NCI-H446 treated with DMSO at 0.1 percent for 48 hours (cell line): ENCODE data around the gene MAF.

Experiments used
- DNase-seq: peaks from one replicate; lab custom pipeline; 2025; lab: John Stamatoyannopoulos, UW

Gene MAF

DNA sequence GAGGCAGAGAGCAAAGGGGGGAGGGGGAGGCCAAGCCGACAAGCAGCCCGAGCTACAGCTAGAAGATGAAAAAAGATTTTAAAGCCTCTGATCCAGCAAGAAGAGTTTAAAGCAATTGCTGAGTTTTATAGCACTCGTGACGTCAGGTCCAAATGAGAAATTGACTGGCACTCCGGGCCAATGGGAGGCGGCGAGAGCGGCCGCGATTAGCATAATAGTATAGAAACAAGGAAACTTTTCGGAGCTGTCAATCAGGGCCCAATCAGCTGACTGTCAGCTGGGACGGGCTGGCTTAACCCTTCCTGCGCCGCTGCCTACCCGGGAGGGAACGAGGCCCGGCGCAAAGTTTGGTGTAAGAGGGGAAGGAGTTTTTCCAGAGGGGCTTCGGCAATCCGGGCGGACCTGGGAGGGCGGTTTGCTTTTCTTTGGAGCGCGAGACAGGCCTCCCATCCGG lies at the start of gene MAF:
TSS of gene MAF (minus strand) at position 100 of the 454 bp plus-strand sequence. CDS start 835 bp downstream, outside the sequence.
- DNase-seq, result no peak

- no peak for DNase-seq
Measured at GRCh38 chr16:79648826-79649225, 48.3 kb upstream of the MAF start.

DNA sequence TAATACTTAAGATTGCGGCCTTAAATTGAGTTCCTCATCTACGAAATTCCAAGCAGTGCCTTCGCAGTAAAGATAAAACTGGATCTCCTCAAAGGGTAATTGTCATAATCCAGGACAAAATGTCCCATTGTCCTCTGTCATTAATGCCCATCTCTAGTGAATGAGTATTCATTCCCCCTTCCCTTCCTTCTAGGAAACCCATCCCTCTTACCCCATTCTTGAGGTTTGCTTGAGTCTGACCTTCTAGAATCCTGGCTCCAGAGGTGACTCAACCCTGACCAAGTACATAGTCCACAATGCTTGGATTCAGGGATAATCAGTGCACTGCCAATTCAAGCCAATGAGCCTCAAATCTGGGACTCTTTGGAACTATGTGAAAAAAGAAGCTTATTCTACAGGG lies 47.0 kb upstream of the MAF start:
- no peak for DNase-seq

DNA sequence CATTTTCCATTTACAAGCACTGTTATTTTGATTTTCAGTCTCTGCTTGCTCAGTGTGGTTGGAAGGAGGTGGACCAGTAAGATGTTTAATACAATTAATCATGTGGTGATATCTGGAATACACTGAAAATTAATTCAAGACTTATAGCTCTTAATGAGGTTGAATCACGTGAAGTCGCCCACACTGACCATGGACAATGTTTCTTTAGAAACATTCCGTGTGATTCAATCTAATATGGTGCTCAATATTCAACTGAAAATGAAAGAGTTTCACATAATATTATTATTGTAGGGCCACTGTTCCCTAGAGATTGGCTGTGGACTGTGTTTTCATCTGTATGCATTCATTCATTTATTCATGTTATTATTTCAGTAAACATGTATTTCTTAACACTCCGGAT lies 45.2 kb upstream of the MAF start:
- DNase-seq, result no peak

DNA sequence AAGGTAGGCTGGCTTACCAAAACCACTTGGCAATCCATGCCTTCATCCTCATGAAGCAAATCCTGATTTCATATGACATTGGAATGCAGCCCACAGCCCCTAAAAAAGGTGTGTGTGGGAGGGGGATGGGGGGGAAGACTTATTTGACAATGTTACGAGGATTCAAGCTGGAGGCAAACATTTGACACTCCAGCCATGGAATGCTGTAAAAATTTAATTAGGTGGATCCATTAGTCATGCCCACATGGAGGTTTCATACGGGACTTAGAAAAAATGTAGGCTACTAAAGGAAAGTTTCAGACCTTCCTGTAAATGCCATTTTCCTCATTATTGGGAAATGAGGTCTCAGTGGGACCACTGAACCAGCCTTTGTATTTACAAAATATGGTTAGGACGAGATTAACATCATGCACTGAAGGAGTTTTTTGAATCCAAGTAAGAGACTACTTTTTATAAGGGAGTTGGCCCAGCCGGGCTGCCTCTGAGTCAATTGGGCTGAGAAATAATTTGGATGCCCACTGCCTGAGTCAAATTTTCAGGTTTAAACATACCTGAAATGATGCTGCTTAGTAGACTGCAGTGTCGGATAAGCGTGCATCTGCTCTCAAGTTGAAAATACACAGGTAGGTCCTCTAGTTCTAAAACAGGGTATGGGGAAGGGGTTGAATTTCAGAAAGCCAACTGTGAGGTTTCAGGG lies 44.6 kb upstream of the MAF start:
- DNase-seq, result no peak

DNA sequence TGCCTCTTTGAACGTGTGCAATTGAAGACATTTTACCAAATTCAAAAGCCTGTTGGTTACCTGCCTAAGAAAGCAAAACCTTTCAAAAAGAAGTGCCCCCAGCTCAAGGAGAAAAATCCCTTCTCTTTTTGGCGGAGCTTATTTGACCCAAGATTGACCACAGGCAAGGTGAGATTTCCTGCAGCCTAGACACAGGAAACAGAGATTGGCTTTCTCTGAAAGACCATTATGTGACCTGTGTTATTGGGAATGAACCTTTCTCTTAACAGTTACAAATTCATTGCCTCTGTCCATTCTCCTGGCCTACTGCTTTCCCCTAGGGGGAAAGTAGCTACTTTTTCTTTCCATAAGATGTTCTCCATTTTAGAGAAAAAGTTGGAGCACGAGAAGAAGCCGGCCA lies 42.1 kb upstream of the MAF start:
- no peak for DNase-seq

DNA sequence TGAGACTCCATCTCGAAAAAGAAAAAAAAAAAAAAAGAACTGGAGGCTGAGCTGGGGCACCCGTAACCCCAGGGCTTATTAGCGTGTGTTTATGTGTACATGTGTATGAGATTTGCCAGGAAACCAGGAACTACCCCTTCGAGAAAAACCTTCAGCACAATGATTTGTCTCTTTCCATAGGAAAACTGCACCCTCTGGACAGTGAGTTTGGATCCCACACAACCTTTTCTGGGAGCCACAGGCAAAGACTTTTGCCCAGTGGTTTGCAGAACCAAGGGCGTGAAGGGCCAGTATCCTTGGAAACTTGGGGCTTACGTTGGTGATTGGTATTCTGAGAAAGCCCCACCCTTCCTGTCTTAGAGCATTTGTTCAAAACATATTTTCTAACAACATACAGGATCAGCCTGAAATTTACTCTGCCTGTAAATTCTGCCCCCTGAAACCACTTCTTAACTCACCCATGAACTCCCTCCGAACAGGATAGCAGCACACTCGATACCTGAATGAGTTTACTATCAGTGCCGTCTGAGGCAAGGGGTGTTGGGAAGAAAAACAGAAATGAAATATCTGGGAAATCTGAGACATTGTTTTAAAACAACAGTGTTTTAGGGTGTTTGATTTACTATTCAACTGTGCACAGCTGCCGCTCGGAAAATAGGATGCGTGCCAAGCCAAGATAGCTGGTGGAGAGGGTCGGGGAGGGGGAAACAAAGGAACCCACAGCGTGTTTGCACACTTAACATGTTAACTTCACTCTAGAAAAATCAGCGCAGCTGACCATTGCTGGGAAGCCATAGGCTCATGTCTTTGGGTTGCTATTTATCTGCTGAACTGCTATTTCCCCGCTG lies 40.2 kb upstream of the MAF start:
- DNase-seq, result no peak

DNA sequence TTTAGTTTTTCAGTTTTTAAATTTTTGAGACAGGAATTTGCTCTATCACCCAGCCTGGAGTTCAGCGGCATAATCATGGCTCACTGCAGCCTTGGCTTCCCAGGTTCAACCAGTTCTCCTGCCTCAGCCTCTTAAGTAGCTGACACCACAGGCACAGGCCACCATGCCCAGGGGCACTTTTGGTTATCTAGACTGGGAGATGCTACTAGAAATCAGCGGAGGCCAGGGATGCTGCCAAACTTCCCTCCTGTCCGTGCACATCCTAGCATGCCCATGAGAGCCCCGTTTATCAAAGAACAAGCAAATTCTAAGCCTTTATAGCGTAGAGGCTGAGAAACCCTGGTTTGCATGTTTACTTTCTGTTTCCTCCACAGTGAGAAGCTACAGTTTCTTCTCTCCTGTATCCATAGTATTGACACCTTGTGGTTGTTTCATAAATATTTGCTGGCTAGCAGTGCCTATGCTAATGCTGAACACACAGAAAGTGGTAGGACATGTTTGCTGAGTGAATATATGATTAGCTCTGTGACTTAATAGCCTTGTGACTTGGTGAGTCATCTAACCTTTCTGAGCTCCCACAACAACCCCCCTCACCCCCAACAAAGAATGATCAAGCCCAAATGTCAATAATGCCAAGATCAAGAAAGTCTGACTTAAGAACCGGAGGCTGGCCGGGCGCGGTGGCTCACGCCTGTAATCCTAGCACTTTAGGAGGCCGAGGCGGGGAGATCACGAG lies 39.2 kb upstream of the MAF start:
- no peak for DNase-seq

DNA sequence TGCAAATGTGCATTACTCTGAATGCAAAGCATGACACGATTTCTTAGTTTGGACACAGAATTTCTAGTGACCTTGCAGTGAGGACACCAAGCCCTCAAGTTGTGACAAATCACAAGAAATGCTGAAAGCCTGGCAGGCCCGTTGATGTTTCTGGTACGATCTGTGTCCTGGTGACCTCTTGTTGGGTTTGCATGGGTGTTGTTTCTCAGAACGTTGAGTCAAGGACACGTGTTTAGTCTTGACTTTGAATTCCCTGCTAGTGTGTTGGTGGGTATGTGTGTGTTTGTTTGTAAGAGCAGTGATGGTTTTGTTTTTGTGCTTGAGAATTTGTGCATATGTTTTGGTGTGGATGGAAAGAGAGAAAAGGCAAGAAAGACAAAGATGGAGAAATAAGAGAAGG lies 37.8 kb upstream of the MAF start:
- no peak for DNase-seq

DNA sequence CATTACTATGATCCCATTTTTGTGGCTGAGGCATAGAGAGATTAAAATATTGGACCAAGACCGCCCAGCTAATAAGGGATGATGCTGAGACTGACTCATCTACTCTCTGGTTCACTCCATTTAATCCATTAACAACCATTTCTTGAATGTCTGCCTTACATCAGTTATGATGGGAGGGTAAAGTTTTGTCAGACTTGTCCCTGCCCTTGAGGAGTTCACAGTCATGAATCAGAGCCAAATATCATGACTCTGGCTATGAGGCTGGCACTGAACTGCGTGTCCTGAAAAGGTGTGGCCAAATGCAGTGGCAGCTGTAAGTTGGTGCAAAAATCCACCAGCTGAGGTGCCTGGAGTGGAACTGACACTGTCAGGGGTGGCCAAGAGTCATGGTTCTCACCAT lies 35.0 kb upstream of the MAF start:
- no peak for DNase-seq

DNA sequence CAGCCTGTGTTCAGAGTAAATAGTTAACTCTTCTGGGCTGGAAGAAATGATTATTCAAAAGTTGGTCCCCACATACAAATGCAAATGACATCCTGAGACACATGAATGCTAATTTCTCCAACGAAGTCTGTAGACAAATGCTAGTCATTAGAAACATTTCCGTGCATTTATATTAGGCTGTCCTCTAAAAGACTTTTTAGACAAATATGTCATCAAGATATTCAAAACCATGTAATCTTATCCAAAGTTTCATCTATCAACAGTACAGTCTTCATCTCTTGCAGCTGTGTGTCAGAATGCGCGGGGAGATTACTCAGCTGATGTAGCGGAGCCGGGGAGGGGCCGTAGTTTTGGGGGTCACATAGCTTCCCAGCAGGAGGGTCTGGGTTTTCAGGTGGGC lies 33.8 kb upstream of the MAF start:
- DNase-seq, result no peak

DNA sequence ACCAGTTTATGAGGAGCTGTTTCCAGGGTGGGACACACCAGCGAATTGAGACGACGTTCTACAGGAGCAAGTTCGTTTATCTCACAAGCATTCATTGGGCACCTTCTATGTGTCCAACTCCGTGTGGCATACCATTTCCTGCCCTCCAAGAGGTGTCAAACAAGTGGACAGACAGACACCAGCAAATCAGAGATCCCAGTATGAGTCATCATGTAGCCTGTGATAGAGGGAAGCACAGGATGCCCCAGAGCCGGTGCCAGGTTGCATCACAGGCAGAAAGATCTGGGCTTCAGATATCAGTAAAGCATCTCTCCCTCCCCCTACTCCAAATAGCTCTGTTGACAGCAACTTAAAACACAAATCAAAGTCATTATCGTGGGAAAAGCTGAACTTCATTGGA lies 31.8 kb upstream of the MAF start:
- no peak for DNase-seq

DNA sequence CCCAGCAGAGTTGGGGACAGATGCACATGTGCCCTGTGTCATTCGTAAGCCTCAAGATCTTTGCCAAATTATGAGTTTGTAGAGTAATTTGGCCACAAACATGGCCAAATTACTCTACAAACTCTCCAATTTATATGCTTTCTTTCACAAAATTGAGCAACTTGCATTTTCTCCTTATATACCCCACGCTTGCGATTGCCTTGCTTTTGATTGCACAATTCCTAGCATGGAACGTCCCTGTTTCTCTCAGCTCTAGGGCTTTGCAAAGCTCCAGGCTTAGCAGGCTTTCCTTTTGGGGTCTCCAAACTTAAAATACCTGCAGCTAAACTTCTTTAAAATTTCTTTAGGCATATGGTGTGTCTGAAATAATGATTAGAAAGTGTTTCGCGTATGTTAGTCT lies 28.5 kb upstream of the MAF start:
- DNase-seq, result no peak

- no peak for DNase-seq
Measured at GRCh38 chr16:79628501-79628975, 28.0 kb upstream of the MAF start.

GRCh38 chr16:79627092-79627491 lies 26.6 kb upstream of the MAF start:
- DNase-seq, result no peak

- no peak for DNase-seq
Measured at GRCh38 chr16:79625738-79626137, 25.2 kb upstream of the MAF start.

DNA sequence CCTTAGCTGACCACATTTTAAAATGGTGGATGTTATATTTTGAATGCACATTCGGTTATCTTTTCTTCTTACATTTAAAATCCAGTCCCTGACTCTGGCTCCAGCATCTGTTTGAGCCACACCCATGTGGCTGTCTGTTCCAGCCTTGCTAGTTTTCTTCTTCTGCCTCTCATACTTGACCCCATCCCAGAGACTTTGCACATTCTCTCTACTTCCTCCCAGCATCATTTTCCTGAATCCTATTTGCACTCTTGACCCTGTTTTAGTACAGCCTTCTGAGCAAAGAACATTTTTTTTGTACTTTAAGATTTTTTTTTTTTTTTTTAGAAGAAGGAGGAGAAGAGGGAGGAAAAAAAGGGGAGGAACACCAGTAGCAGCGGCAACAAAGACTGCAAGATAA lies 23.3 kb upstream of the MAF start:
- DNase-seq, result no peak

DNA sequence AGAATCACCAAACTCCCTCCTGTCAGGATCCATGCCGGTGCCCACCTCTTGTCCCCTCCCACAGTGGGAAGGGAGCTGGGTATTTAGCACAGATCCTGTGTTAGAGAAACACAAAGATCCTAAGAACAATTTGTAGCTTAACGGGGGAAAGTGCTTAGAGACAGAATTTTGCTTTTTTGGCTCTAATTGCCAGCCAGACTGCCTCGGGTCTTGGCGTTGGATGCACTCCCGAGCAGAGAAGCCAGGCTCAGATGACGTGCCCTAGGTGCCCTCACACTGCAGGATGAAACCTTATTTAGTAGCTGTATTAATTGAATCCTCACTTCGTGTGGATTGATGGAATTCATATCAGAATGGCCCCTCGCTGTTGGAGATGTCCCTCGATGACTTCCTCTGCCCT lies 22.5 kb upstream of the MAF start:
- DNase-seq, result no peak

DNA sequence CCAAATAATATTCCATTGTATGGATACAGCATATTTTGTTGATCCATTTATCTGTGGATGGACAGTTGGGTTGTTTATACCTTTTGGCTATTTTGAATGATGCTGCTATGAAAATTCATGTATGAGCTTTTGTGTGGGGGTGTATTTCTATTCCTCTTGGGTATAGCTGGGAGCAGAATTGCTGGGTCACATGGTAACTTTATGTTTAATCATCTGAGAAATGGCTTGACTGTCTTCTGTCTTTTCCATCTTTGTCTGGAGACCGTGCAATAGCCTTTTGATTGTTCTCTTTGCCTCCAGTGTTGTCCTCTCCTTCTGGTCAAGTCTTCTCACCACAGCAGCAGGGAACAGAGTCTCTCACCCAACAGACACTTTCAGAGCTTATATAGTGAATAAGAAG lies 20.5 kb upstream of the MAF start:
- DNase-seq, result no peak

GRCh38 chr16:79618692-79619050 lies 18.1 kb upstream of the MAF start:
- DNase-seq, result no peak

DNA sequence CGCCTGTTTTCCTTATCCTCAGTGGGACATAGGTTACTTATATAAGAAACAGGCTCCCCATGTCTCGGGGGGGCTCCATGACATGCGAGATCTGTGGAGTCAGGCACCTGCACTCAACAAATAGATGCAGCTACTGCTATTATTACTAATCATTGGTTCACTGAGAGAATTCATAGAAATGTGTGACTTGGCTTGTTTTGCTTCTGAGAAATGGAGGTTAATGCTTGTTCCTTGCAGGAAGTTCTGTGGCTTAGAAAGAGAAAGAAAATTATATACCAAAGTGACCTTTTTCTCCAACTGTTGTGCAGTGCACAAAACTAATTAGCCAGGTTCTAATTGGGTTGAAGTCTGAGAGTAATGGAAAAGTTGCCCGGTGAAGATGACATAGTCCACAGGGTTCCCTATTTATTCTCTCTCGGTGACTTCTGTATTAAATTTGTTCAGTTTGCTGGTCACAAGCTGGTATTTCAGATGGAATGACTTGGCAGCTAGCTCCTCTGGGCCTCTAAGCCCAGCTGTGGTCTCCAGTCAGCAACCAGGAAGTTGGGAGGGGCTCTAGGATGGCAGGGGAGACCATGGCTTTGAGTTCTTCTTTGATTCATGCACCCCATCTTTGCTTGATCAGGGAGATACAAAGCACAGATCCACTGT lies 17.6 kb upstream of the MAF start:
- no peak for DNase-seq

DNA sequence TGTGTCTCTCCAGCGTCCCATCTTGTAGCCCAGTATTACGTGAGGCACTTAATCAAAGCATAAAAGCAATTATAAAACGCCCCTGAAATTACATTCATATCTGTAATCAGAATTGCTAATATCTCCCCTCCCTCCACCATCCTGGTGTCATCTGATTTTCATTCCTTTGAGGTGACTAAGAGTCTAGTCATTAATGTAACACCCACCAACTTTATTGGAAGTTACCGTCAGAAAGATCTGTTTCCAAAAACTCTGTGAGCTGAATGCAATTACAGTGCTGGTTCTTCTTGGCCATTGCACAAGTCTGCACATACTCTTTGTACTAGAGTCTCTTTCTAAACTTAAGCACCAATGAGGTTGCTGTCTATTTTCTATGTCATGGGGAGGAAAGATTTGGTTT lies 12.5 kb upstream of the MAF start:
- DNase-seq, result no peak
